HG03442 (cell line): ENCODE data around the gene ABCA1.

Experiments used
- ATAC-seq: cut with Tn5 transposase; IDR thresholded peaks from one replicate; pipeline ENCODE4 v1.9.1; 2021; ENCODE audit warnings: mild to moderate bottlenecking, moderate library complexity; ENCODE audit not compliant: unreplicated experiment

The ABCA1 gene

DNA sequence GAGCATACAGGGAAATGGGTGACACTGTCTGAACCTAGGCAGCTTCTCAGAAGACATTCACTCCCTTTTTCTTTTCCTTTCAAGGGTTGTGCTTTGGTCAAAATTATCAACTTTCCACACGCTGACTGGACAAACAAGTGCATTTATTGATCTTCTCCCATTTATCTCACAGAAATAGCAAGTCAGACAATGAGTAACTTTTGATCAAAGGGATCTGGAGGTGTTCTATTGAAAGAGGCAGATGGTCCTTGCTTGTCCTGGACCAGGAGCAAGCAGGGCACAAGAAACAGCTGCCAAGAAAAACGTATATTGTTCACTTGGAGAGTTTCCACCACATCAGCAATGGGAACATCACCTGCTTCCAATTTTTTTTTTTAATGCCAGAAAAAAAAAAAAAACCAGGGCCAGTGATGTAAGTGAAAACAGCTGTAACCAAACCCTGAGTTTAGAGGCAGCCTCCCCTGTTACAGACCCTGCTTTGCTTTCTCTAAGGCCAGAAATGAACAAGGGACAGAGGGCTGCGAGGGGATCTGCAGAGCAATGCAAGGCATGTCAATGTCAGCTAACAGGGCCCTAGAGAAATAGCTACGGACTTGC is 84.2 kb downstream of the ABCA1 start:
- ATAC-seq: no peak

- ATAC-seq: no peak
Observed at GRCh38 chr9:104842698-104843097, 85.3 kb downstream of the ABCA1 start.

DNA sequence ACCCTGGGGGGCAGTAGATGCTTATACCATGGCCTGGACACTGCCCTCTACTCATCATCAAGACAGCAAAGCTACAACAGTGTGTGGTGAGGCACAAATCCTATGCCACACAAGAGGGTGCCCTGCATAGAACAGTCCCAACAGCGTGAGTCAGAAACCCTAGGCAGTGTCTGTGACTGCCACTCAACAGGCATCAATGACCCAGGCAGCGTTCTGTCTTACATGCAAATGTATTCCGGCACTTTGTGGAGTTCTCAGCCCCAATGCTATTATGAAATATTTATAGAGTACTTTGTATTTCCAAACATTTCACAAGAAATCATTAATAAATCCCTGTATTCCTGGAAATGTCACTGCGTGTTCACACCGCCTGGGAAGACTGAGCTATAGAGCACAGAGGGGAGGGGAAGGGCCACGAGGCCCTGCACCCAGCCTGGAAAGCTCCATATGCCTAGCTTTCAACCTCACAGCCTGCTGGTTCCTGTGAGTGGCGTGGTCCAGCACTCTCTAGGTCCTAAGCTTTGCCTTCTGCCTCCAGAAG is 86.3 kb downstream of the ABCA1 start:
- no peak for ATAC-seq

DNA sequence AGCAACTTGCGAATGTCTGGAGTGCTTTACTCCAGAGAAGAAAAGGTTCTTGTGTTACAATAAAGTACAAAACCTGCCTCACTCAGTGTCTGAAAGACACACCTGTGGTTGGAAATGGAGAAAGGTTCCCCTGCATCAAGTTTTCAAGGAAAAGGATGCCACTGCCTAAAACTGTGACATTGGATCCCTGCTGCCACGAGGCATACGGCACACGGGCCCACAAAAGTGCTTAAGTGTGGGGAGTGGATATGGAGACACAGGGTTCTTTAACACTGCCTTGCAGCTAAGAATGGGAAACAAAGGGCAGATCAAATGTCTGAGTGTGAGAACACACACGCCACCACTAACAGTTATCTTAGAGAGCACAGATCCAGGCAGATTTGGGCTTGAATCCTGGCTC is 89.0 kb downstream of the ABCA1 start:
- ATAC-seq: no peak

DNA sequence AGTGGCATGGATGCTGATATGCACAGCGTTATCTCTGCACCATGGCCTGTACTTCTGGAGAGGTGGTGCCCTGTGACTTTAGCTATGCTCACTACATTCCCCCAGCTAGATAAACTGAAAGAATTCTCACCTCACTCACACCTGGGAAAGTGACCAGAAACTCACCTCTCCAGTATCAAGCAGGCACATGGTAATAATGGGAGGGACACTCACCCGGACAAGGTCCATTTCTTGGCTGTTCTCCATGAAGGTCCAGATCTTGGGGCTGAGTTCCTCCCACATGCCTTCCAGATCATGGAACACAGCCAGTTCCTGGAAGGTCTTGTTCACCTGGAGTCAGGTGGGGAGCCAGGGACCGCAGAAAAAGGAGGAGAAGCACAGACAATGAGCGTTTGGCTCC is 91.2 kb downstream of the ABCA1 start:
- no peak for ATAC-seq

DNA sequence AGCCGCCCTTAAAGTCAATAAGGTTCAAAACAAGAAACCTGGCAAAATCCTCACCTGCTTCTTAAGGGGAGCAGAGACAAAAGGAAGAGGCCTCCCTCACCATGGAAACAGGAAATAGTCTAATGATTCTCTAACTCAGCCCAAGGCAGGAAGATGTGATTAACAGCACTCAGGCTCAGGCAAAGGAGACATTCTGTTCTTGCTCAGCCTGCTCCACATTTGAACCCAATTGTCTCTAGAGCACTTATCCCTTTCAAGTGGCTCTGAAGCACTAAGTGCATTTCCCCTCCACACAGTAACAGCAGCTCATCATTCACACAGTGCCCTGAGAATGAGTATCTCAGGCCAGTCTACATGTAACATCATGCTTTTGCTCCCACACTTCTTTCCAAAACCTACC is 91.7 kb downstream of the ABCA1 start:
- ATAC-seq: no peak

GRCh38 chr9:104835161-104835560 is 92.8 kb downstream of the ABCA1 start:
- ATAC-seq: no peak

DNA sequence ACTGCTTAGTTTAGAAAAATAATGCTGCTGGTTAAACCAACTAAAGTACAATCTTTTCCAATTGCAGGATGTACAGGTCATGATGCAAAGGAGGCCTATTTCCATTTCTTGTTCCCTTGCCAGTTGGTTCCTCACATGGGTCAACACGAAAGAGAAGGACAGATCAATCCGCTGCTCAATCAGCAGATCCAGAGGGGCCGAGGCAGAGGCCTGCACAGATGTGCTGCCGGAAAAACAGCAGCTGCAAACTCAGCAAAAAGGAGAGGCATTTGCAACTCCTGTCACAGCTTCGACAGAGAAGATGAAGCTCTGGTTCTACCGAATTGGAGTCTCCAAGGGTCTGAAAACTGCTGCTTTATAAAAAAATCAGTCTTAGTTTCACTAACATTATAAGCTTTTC is 94.3 kb downstream of the ABCA1 start:
- no peak for ATAC-seq

GRCh38 chr9:104831681-104832080 is 96.3 kb downstream of the ABCA1 start:
- ATAC-seq: no peak

GRCh38 chr9:104826911-104827310 is 101.0 kb downstream of the ABCA1 start:
- ATAC-seq: no peak

- ATAC-seq: no peak
Observed at GRCh38 chr9:104826079-104826775, 101.7 kb downstream of the ABCA1 start.

DNA sequence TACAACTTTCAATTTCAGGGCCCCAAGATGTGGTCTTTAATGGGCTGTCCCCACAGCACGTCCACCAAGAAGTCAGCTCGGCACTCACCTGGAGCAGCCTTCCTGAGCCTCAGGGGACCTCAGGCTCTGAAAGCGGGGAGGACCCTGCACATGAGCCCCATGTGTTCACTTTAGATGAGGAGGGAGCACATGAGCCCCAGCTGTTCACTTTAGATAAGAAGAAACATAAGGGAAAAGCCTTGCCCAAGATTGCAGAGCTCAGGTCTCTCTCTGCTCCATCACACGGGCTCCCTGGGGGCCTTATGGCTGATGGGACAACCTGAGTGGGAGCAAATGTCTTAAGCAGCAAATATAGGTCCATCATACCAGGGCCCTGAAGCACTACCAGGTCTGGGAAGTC is 107.6 kb downstream of the ABCA1 start:
- ATAC-seq: no peak

DNA sequence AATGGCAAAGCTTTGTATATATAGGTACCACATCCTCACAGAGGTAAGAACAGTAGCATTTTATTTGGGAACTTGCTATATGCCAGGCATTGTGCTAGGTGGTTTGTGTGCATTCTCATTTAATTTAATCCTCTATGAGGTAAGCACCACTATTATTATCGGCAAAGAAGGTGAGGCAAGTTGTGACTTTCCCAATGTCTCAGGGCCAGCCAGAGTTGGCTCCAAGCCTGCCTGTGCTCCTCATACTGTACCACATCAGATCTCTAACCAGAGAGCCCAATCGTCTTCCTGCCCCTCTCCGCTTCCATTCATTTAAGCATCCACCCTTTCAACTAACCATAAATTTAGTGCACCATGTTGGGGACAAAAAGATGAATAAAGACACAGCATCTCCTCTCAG is 108.9 kb downstream of the ABCA1 start:
- no peak for ATAC-seq

- no peak for ATAC-seq
Observed at GRCh38 chr9:104817437-104817836, 110.5 kb downstream of the ABCA1 start.

DNA sequence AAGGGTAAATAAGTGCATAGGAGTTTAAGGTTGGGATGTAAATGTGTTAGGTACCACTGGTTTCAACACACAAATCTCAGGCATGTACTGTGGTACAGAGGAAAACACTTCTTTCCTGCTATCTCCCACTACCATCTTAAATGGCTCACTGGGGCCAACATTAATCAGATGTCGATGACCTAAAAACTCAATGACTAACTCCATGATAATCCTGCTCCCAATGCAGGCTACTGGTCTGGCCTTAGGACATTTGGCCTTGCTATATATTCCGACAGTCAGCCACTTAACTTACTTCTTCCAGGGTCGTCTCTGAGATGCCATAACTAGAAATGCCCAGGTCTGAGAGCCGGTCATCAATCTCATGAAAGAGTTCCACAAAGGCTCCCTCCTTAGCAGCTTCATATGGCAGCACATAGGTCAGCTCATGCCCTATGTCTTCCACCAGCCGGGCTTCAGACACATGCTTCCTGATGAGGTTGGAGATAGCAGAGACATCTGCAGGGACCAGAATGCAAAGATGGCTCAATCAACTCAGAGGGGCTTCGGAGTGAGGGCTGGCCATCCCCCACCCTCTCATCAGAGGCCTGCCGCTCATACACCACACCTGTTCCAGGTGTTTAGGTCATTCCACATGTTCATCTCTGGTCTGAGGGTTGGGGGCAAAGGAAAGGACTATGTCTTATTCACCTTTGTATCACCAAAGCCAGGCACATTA is 111.9 kb downstream of the ABCA1 start:
- ATAC-seq: no peak

DNA sequence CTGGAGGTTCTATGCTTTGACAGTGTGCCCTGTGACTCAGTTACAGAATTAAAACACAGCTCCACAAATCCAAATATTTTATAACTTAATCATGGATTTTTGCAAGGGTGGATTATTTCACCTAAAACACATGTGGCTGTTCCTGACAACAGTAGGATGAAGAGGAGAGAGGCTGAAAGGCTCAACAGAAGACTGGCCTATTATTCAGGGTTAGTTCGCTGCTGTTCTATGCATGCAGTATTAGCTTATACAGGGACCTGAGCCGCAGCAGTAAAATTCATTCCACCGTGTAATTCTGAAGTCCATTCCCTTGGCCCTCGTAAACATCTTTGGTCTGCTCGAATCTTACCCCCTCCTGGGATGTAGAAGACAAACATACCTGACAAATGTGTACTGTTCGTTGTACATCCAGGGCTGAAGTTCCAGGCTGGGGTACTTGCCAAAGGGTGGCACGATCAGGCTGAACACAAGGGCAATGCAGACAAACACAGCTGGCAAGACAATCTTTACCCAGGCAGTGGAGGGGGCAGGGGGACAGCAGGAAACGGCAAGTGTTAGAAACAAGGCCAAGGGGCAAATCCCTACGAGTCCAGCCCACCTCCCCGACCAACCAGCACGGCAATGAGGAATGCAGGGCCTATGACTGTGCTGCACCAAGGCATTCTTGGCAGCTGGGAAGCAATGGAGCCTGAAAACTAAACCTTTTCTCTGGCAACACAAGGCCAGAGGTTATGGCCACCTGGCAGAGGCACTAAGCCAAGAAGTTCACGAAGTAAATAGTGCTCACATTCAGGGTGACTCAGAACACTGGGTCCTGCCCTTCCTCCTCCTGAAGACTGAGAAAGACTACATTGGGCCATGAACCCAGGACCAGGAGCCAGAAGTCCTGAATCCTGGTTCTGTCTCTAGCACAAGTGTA is 117.3 kb downstream of the ABCA1 start:
- no peak for ATAC-seq

GRCh38 chr9:104808035-104808614 is 119.8 kb downstream of the ABCA1 start:
- ATAC-seq: no peak

DNA sequence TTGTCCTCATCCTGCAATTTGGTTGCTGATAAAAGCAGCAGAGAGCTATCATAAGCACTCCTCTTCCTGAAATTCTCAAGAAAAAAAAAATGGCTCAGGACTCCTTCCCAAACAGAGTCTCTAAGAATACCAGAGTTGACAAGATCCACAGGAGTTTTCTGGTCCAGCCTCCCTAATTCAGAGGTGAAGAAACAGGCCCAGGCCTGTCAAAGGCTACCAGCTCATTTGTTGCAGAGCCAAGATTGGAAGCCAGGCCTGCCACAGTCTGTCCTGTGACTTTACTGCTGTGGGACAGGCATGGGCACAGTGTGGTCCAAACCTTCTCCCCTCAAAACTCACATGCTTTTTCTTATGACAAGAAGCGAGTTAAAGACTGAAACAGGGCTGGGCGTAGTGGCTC is 122.5 kb downstream of the ABCA1 start:
- no peak for ATAC-seq

GRCh38 chr9:104802906-104803305 is 125.0 kb downstream of the ABCA1 start:
- ATAC-seq: no peak

- no peak for ATAC-seq
Observed at GRCh38 chr9:104802110-104802509, 125.8 kb downstream of the ABCA1 start.
